IMR-90 (cell line): ENCODE results near the gene BTBD10.

Experiments
- BHLHE40 ChIP-seq: fragments of 150-350 bp; IDR thresholded peaks from 2 replicates; pipeline ENCODE4 v1.6.1; 2016; ENCODE audit warnings: mild to moderate bottlenecking, low read depth, low read length
- CEBPB ChIP-seq: IDR thresholded peaks from 2 replicates; pipeline ENCODE4 v1.6.1; 2012; ENCODE audit warnings: low read depth, low read length, improper control_type of control experiment
- CTCF ChIP-seq: conservative IDR thresholded peaks from 2 replicates; pipeline ENCODE4 v1.5.1; 2012; ENCODE audit warnings: mild to moderate bottlenecking, low read depth, low read length, improper control_type of control experiment
- ELK1 ChIP-seq: fragments of 150-350 bp; IDR thresholded peaks from 2 replicates; pipeline ENCODE4 v1.6.1; 2016; ENCODE audit warnings: low read depth, mild to moderate bottlenecking, low read length, moderate library complexity, borderline replicate concordance
- FOS ChIP-seq: fragments of 150-350 bp; IDR thresholded peaks from 2 replicates; pipeline ENCODE4 v1.6.1; 2016; ENCODE audit warnings: low read depth, low read length
- MAZ ChIP-seq: IDR thresholded peaks from 2 replicates; pipeline ENCODE4 v1.6.1; 2012; ENCODE audit warnings: low read depth, mild to moderate bottlenecking, low read length, improper control_type of control experiment, moderate library complexity, borderline replicate concordance
- MXI1 ChIP-seq: IDR thresholded peaks from 2 replicates; pipeline ENCODE4 v1.6.1; 2012; ENCODE audit warnings: low read depth, mild to moderate bottlenecking, low read length, moderate library complexity, borderline replicate concordance
- POLR2A ChIP-seq: IDR thresholded peaks from 2 replicates; pipeline ENCODE4 v1.6.1; 2012; ENCODE audit warnings: mild to moderate bottlenecking, low read depth, low read length
- RAD21 ChIP-seq: IDR thresholded peaks from 2 replicates; pipeline ENCODE4 v1.6.1; 2012; ENCODE audit warnings: low read length, improper control_type of control experiment
- RCOR1 ChIP-seq: IDR thresholded peaks from 2 replicates; pipeline ENCODE4 v1.6.1; 2012; ENCODE audit warnings: mild to moderate bottlenecking, low read length, improper control_type of control experiment; ENCODE audit not compliant: insufficient replicate concordance
- RFX5 ChIP-seq: IDR thresholded peaks from 2 replicates; pipeline ENCODE4 v1.8.0; 2012; ENCODE audit warnings: low read depth, mild to moderate bottlenecking, low read length, moderate library complexity
- SMC3 ChIP-seq: fragments of 150-350 bp; IDR thresholded peaks from 2 replicates; pipeline ENCODE4 v1.6.1; 2016; ENCODE audit warnings: low read depth, mild to moderate bottlenecking, antibody characterized with exemption, low read length, moderate library complexity
- USF2 ChIP-seq: fragments of 150-350 bp; IDR thresholded peaks from 2 replicates; pipeline ENCODE4 v1.6.1; 2017; ENCODE audit warnings: mild to moderate bottlenecking, antibody characterized with exemption, low read length, low read depth

- TF ChIP-seq CTCF: no peak
- no peak for TF ChIP-seq MAZ
- no peak for TF ChIP-seq RAD21
- TF ChIP-seq FOS: no peak
- TF ChIP-seq RFX5: no peak
- TF ChIP-seq POLR2A: no peak
- no peak for TF ChIP-seq RCOR1
- no peak for TF ChIP-seq CEBPB
- no peak for TF ChIP-seq USF2
- TF ChIP-seq MXI1: no peak
- no peak for TF ChIP-seq SMC3
- no peak for TF ChIP-seq BHLHE40
- no peak for TF ChIP-seq ELK1
Measured at GRCh38 chr11:13343067-13343466, 120.0 kb downstream of the BTBD10 start.
